ENCODE results near the gene SAV1. TPM values are rescaled to one million over a fixed set of nuclear protein-coding genes. Genes with fewer than 3 reads are reported as not detected.

SAV1 gene
- total RNA-seq, 2 experiments from 2014 or later = 6.1 to 6.9 TPM

DNA sequence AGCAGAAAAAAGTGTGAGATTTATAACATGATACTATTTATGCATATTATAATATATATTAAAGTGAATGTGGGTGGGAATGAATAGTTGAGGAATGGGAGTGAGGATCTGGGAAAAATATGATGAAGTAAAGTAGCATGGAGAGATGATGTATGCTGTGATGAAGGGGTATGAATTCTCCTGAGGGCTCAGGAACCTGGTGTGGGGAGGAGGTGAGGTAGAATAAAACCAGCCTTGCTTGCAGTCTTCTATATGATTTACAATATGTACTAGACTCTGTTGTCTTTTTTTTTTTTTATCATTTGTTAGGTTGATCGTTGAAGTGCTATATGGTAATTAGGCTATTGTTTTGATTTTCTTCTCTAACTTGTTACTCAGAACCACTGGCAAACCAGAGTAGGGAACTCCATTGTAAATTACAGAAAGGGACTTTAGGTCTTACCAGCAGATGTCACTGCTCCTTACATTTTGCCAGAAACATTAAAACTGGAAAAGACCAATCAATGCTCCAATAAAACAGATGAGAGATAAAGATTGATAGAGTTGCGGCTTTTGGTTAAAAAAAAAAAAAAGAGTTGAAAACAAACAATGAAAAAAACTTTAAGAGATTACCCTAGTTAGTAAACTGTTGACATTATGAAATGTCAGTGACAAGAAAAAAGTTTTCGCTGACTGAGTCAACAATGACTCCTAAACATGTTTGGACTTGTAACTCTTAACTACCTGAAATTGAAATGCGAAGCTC lies 68.2 kb downstream of the SAV1 start:
- POLR2A ChIA-PET = no interaction called here
- DNase-seq = no peak
- H3K27me3 Mint-ChIP-seq = no peaks in the 10 kb centered on the region
- H3K4me3 Mint-ChIP-seq = no peak overlapping the region
- CTCF ChIA-PET = interaction anchor here (0.8 to 2.6 kb wide), 6 partner anchors 9 to 267 kb away, joined by 3 to 29 read pairs (median 8); no protein-coding TSS in a partner anchor
- no peaks in the 10 kb centered on the region for H3K36me3 Mint-ChIP-seq (ENCODE audit: low read depth)
- H3K9me3 Mint-ChIP-seq = no peaks in the 10 kb centered on the region
- no peak overlapping the region for H3K27ac Mint-ChIP-seq
- H3K4me1 Mint-ChIP-seq = peaks cover 2% of the 10 kb centered on the region

DNA sequence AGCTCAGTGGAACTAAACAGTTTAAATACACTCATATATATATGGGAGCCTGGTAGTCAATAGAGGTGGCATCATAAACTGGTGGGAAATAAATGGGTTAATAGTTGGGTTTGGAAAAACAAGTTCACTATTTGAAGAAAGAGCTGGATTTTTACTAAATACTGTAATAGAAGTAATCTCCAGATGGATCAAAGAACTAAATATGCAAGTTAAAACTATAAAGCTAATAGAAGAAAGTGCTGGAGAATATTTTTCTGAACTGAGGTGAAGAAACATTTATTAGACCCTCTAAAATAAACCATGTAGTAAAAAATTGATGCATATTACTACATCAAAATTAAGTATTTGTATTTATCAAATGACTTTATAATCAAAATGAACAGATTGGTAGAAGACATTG lies 69.3 kb downstream of the SAV1 start:
- Mint-ChIP-seq H3K4me3 (no peak overlapping the region), H3K9me3 (no peaks in the 10 kb centered on the region), H3K27ac (no peak overlapping the region), H3K4me1 (peaks cover 2% of the 10 kb centered on the region), H3K36me3 (ENCODE audit: low read depth) (no peaks in the 10 kb centered on the region), H3K27me3 (no peaks in the 10 kb centered on the region)
- DNase-seq = no peak
- ChIA-PET POLR2A (no interaction called here), CTCF (interaction anchor here (1.0 to 2.5 kb wide), 3 partner anchors 9 to 262 kb away, joined by 3 to 8 read pairs (median 6); no protein-coding TSS in a partner anchor)

DNA sequence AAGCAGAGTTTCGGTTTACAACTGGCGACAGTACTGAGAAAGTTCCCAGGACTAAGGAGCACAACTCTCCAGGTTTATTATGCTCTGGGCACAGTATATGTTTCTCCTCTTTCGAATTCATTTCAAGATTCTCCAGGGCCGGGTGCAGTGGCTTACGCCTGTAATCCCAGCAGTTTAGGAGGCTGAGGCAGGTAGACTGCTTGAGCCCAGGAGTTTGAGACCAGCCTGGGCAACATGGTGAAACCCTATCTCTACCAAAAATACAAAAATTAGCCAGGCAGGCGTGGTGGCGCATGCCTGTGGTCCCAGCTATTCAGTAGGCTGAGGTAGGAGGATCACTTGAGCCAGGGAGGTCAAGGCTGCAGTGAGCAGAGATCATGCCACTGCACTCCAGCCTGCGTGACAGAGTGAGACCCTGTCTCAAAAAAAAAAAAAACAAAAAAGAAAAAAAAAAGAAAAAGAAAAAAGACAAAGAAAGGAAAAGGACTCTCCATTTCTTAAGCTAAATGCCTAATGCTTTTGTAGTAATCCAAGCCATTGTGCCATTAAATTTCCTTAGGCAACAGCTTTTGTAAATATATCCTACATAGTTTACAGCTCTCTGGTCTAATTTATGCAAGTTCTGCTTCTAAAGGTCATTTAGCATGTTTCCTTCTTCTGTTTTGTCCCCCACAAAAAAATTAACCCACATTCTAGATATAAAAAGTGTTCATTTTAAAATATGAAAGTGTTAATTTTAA lies 73.4 kb downstream of the SAV1 start:
- POLR2A ChIA-PET = no interaction called here

DNA sequence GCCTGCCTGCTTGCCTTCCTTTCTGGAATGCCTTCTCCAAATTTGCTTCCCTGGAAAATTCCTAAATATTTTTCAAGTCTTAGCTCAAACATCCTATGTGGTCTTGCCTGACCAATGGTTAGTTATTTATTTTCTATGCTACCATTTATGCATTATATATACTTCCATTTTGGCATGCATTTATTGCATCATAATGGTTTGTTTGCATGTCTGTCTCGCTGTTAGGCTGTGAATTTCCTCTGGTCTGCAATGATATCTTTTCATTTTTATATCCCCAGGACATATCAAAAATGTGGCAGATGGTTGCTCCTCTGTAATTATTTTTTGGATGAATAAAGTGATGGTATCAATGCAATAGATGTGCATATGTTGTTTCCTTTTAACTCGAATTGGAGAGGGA lies 77.6 kb downstream of the SAV1 start:
- H3K9me3 Mint-ChIP-seq = no peaks in the 10 kb centered on the region
- DNase-seq = no peak
- H3K27ac Mint-ChIP-seq = no peak overlapping the region
- no peaks in the 10 kb centered on the region for H3K36me3 Mint-ChIP-seq (ENCODE audit: low read depth)
- CTCF ChIA-PET = interaction anchor here (1.1 kb wide), 1 partner anchor 10 kb away, joined by 4 read pairs; no protein-coding TSS in a partner anchor
- no peak overlapping the region for H3K4me3 Mint-ChIP-seq
- POLR2A ChIA-PET = no interaction called here
- H3K27me3 Mint-ChIP-seq = peaks cover 4% of the 10 kb centered on the region
- no peaks in the 10 kb centered on the region for H3K4me1 Mint-ChIP-seq

More for the DNA sequence above, 73.4 kb downstream of the SAV1 start:
- Mint-ChIP-seq H3K4me3 (no peak overlapping the region), H3K4me1 (no peaks in the 10 kb centered on the region), H3K27ac (no peak overlapping the region), H3K9me3 (no peaks in the 10 kb centered on the region), H3K27me3 (peaks cover 4% of the 10 kb centered on the region), H3K36me3 (ENCODE audit: low read depth) (no peaks in the 10 kb centered on the region)
- CTCF ChIA-PET = interaction anchor here (1.9 kb wide), 1 partner anchor 266 kb away, joined by 6 read pairs; no protein-coding TSS in a partner anchor
- DNase-seq = no peak

Other genes with a start within 250 kb of the SAV1 start
- 10 to 100 TPM; 22.0 TPM for gene MAP4K5, start 135.7 kb downstream of the SAV1 start, total RNA-seq
- 1 to 10 TPM in 1 of 2 experiments, under 1 TPM in 1; 0.86 to 1.2 TPM for gene ATL1, start 108.2 kb downstream of the SAV1 start, total RNA-seq
- 10 to 100 TPM; 50.3 to 56.5 TPM for gene NIN, start 162.9 kb upstream of the SAV1 start, total RNA-seq
- not detected for gene ABHD12B, start 203.7 kb upstream of the SAV1 start, total RNA-seq

Data from activated CD4-positive, alpha-beta memory T cell treated with anti-CD3 and anti-CD28 coated beads, Interleukin-2, amount 10 ng/mL, durations not matched to agents 7 days and 5 days (primary cell).